ENCODE results near the gene P2RY6.

P2RY6 gene

GRCh38 chr11:73273222-73273895 lies 1.2 kb downstream of the P2RY6 start:
- no peak for TF ChIP-seq GATA3 (IDR thresholded peaks at IDR 0.05; ENCODE audit: low read depth, low read length)
- TF ChIP-seq GATA2 (IDR thresholded peaks at IDR 0.05; ENCODE audit: low read depth, low read length) = no peak

DNA sequence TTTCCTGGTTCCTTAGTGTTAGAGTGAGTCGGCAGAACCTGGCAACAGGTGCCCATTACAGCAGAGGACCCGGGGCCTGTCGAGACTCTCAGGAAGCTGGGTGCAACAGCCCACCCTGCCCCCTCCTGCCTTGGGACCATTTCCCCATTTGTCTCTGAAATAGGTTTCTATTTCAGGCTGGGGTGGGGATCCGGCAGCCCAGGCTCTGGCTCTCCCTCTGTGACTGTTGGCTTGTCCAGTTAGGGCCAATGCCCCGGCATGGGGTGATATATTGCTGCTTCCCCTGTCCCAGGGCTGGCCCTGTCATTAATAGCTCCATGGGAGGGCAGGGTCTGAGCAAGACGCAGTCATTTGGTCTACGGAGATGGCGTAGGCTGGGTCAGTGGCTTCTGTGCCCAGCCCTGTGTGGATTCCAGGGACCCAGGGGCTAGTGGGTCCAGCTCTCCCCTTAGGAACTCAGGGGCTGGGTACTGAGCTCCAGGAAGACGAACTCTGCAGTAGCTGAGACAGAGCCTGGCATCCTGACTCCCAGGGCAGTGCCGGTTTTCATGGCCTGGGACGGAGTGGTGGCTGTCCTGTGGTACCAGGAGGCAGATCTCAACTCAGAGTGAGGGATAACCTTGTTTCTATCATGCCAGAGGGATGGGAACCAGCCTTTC lies 2.7 kb downstream of the P2RY6 start:
- TF ChIP-seq GATA2 (IDR thresholded peaks at IDR 0.05; ENCODE audit: low read depth, low read length) (no peak), GATA3 (IDR thresholded peaks at IDR 0.05; ENCODE audit: low read depth, low read length) (no peak)

GRCh38 chr11:73275381-73275750 lies 3.2 kb downstream of the P2RY6 start:
- no peak for TF ChIP-seq GATA2 (IDR thresholded peaks at IDR 0.05; ENCODE audit: low read depth, low read length)
- no peak for TF ChIP-seq GATA3 (IDR thresholded peaks at IDR 0.05; ENCODE audit: low read depth, low read length)

- TF ChIP-seq GATA3 (IDR thresholded peaks at IDR 0.05; ENCODE audit: low read depth, low read length) (no peak), GATA2 (IDR thresholded peaks at IDR 0.05; ENCODE audit: low read depth, low read length) (no peak)
Observed at GRCh38 chr11:73277467-73277866, 5.3 kb downstream of the P2RY6 start.

DNA sequence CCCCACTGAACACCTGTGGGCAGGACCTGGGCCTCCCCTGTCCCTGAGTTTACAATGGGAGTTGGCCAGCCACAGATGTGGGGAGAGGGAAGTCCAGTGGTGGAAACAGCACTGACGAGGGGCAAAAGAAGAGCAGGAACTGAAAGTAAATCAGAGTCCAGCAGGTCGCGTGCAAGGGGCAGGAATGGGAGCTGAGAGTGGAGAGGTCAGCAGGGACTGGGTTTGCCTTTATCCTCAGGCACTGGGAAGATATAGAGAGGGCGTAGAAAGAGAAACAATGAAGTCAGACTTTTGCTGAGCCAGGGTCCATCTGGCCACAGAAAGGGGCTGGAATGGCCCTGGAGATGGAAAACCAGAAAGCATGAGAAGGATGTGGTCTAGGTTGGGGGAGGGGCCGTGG lies 8.5 kb downstream of the P2RY6 start:
- TF ChIP-seq GATA2 (IDR thresholded peaks at IDR 0.05; ENCODE audit: low read depth, low read length) (no peak), GATA3 (IDR thresholded peaks at IDR 0.05; ENCODE audit: low read depth, low read length) (no peak)

- TF ChIP-seq GATA3 (IDR thresholded peaks at IDR 0.05; ENCODE audit: low read depth, low read length) = no peak
- no peak for TF ChIP-seq GATA2 (IDR thresholded peaks at IDR 0.05; ENCODE audit: low read depth, low read length)
Observed at GRCh38 chr11:73281201-73281741, 9.1 kb downstream of the P2RY6 start.

DNA sequence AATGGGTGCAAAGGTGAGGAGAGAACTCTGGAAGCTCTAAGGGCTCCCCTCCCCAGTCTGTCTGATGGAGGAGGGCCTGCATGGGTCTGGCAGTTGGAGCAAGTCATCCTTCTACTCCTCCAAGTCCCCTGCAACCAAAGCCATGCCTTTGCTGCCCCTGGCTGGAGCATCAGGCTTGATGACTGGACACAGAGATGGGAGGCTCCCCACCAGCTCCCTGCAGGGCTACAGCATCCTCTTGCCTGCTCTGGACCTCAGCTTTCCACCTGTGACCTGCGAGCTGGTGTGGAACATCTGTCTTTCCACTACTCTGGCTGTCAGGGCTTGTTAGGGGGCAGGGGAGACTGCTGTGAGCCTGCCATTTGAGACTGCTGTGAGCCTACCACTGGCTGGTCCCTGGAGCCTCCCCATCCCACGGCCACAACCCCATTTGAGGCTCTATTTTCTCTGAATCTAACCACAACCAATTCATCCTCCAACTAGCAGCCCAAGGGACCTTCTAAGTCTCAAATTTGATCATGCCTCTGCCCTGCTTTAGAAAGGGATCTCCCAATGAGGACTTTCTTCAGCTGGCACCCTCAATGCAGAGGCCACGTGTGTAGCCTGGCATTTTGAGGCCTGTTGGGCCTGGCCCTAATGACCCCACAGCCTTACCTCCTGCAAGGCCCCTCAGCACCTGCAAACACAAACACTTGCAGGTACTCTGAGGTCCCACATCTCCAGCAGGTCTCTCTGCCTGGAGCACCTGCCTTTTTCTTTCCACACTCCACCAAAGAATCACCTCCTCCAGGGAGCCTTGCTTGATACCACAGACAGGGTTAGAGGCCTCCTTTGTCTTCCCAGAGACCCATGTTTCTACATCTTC lies 9.9 kb downstream of the P2RY6 start:
- TF ChIP-seq GATA3 (IDR thresholded peaks at IDR 0.05; ENCODE audit: low read depth, low read length) (no peak), GATA2 (IDR thresholded peaks at IDR 0.05; ENCODE audit: low read depth, low read length) (no peak)

DNA sequence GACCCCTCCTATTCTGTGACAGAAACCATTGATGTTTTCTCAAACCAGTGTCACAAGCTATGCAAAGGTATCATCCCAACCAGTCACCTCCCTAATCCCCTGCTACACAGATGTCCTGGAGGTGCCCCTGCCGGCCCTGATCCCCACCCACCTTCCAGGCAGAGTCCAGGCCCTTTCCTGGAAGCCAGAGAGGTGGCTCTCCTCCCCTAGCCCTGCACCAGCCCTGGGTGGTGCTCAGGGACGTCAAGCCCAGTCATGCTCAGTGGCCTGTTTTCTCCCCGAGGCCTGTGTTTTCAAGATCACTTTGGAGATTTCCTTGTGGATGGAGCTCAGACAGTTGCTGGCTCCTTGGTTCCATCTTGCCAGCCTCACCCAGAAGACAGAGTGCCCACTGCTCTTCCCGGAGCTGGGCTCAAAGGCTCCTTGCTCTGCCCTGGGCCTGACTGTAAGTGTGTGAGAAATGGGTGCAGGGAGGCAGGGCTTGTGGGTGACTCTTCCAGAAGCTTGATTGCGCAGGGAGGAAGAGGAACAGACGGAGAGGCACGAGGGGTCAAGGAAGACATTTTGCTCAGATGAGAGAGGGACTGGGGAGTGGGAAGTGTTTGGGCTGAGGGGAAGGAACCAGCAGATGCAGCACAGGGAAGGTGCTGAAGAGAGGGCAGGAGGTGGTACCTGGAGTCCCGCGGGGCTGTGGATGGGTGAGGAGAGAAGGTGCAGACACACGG lies 11.3 kb downstream of the P2RY6 start:
- TF ChIP-seq GATA2 (IDR thresholded peaks at IDR 0.05; ENCODE audit: low read depth, low read length) = no peak
- no peak for TF ChIP-seq GATA3 (IDR thresholded peaks at IDR 0.05; ENCODE audit: low read depth, low read length)

GRCh38 chr11:73284106-73284505 lies 12.0 kb downstream of the P2RY6 start:
- TF ChIP-seq GATA2 (IDR thresholded peaks at IDR 0.05; ENCODE audit: low read depth, low read length) = no peak
- TF ChIP-seq GATA3 (IDR thresholded peaks at IDR 0.05; ENCODE audit: low read depth, low read length) = no peak

DNA sequence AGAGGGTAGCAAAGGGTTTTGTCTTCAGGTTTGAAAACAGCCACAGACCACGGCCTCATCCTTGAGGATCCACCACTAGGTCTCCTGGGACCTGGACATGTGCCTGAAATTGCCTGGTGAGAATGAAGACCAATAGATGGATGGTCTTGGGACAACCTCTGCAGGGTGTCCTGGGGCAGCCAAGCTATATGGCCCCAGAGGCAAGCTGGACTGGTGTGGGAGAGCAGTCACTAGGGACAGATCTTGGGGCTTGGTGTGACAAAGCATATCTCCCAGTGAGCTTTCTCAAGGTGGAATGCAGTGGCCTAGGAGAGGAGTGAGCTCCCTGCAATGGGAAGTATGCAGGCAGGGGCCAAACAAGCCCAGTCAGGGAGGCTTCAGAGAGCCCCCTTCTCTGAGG lies 13.6 kb downstream of the P2RY6 start:
- TF ChIP-seq GATA2 (IDR thresholded peaks at IDR 0.05; ENCODE audit: low read depth, low read length) (no peak), GATA3 (IDR thresholded peaks at IDR 0.05; ENCODE audit: low read depth, low read length) (no peak)

DNA sequence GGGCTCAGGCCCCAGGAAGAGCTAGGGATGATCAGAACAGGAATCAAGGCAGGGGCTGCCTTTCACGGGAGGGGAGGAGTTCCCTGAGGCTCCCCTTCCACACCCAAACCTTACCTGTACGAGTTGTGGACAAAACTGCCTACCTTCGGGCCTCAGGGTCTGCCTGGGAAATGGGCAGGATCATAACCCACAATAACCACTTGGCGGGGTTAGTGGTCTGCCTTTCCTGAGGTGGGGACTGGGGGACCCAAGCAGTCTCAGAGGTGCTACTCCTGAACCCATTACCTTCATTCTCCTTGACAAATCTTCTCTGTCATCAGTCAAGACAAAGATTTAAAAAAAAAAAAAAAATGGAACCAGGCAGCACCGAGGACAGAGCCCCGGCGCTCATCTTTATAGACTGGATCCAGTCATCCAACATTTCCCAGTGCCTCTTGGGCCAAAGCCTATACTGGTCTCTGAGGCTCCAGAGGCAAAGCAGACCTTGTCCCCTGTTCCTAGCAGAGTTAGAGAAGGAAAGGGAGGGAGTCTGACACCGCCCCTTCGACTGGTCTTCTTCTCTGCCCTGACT lies 14.2 kb downstream of the P2RY6 start:
- TF ChIP-seq GATA2 (IDR thresholded peaks at IDR 0.05; ENCODE audit: low read depth, low read length) (no peak), GATA3 (IDR thresholded peaks at IDR 0.05; ENCODE audit: low read depth, low read length) (no peak)

GRCh38 chr11:73287400-73288101 lies 15.4 kb downstream of the P2RY6 start:
- no peak for TF ChIP-seq GATA3 (IDR thresholded peaks at IDR 0.05; ENCODE audit: low read depth, low read length)
- no peak for TF ChIP-seq GATA2 (IDR thresholded peaks at IDR 0.05; ENCODE audit: low read depth, low read length)

All from SH-SY5Y (cell line).